NCI-H1092 treated with DMSO at 0.1 percent for 48 hours (cell line): Measurements from ENCODE around the gene B3GALNT1.
"Not testable (repeated sequence)": the region's sequence is repeated elsewhere in the genome, so short reads cannot be mapped to it uniquely, and the experiment has no call there.

Experiments used
- DNase-seq: peaks from one replicate; lab custom pipeline; 2025; lab: John Stamatoyannopoulos, UW

B3GALNT1 gene

GRCh38 chr3:161073181-161073580 lies 32.0 kb downstream of the B3GALNT1 start:
- no peak for DNase-seq

- no peak for DNase-seq
Observed at GRCh38 chr3:161072751-161073150, 32.4 kb downstream of the B3GALNT1 start.

- DNase-seq, result no peak
Observed at GRCh38 chr3:161072211-161072621, 32.9 kb downstream of the B3GALNT1 start.

- DNase-seq, result no peak
Observed at GRCh38 chr3:161070980-161071663, 34.0 kb downstream of the B3GALNT1 start.

GRCh38 chr3:161070252-161070930 lies 34.8 kb downstream of the B3GALNT1 start:
- no peak for DNase-seq

GRCh38 chr3:161069511-161070251 lies 35.5 kb downstream of the B3GALNT1 start:
- DNase-seq, result no peak

GRCh38 chr3:161067335-161067734 lies 37.8 kb downstream of the B3GALNT1 start:
- DNase-seq, result no peak

- DNase-seq, result no peak
Observed at GRCh38 chr3:161066930-161067329, 38.2 kb downstream of the B3GALNT1 start.

- DNase-seq, result no peak
Observed at GRCh38 chr3:161064413-161064812, 40.7 kb downstream of the B3GALNT1 start.

GRCh38 chr3:161054860-161055604 lies 50.1 kb downstream of the B3GALNT1 start:
- DNase-seq, result no peak

- no peak for DNase-seq
Observed at GRCh38 chr3:161051856-161052255, 53.3 kb downstream of the B3GALNT1 start.

- no peak for DNase-seq
Observed at GRCh38 chr3:161050935-161051334, 54.2 kb downstream of the B3GALNT1 start.

GRCh38 chr3:161049683-161050248 lies 55.4 kb downstream of the B3GALNT1 start:
- DNase-seq, result no peak

- DNase-seq, result no peak
Observed at GRCh38 chr3:161043336-161044035, 61.7 kb downstream of the B3GALNT1 start.

- DNase-seq, result no peak
Observed at GRCh38 chr3:161042023-161042501, 63.1 kb downstream of the B3GALNT1 start.

GRCh38 chr3:161038725-161039124 lies 66.4 kb downstream of the B3GALNT1 start:
- no peak for DNase-seq

GRCh38 chr3:161035711-161036110 lies 69.4 kb downstream of the B3GALNT1 start:
- no peak for DNase-seq

GRCh38 chr3:161034913-161035550 lies 70.1 kb downstream of the B3GALNT1 start:
- DNase-seq, result not testable (repeated sequence)
